Endometrial microvascular endothelial cells (primary cell): ENCODE results near the gene OMD. TPM values are rescaled to one million over a fixed set of nuclear protein-coding genes. Genes with fewer than 3 reads are reported as not detected.
"Not testable (repeated sequence)": the region's sequence is repeated elsewhere in the genome, so short reads cannot be mapped to it uniquely, and the experiment has no call there.

Experiments
- in situ Hi-C: cut with HindIII; loops from 2 replicates; pipeline ENCODE4 v1.10.0; 2017; ENCODE audit warnings: low sequenced_read_pairs, low pct_unique_long_range_greater_than_20kb; ENCODE audit errors: inconsistent ontology term
- total RNA-seq: library from RNA; depleted of rRNA; stranded (reverse); fragments of >200 nt; gene quantifications from one replicate; pipeline ENCODE4 v1.2.3, GENCODE V29; 2015; ENCODE audit errors: inconsistent ontology term

OMD gene
- total RNA-seq, 1 donor from 2014 or later, result not detected

DNA sequence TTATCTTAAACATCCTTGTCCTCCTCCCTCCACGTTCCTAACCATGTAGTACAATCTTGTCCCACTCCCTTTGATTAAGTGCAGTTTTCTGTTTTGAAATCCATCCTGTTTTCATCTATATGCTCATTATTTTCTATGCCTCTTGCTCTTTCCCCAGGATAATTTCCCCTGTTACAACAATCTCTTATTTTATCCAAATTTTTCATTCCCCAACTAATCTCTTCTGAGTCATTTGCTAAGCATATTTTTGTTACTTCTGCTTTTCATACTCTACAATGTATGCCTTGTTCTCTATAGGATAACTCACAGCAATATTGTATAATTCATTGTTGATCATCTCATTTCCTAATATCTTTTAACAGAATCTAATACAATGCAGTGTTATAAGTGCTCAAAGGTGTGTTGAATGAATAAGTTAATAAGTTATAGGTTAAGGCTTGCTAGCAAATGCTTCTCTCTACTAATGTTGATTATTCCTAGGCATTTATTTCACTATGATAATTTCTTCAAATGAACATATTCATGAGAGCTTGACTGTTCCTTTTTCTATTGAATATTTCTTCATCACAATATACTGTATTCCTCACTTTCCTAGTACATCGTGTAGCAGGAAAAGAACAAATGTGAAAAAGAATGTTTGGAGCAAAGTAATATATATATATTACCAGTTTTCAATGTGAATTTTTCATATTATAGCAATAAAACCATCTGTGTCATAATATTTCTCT is 1.5 kb downstream of the OMD start:
- in situ Hi-C loops, result no loop called here

DNA sequence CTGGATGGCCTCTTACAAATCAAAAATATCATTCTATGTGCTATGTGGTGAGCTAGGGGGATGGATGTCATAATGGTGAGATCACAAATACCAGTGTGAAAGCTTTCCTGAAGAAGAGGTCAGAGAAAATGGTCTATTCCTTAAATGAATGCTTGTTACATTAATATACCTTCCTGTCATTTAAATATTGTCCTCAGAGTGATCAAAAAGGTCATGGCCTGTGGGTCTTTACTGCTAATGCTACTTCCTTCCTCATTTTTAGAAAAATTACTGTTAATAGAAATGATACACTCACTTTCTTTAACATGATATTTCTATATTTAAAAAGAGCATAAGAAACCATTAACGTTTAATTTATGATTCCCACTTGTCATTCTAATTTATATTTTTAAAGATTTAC is 9.7 kb downstream of the OMD start:
- in situ Hi-C loops, result no loop called here

DNA sequence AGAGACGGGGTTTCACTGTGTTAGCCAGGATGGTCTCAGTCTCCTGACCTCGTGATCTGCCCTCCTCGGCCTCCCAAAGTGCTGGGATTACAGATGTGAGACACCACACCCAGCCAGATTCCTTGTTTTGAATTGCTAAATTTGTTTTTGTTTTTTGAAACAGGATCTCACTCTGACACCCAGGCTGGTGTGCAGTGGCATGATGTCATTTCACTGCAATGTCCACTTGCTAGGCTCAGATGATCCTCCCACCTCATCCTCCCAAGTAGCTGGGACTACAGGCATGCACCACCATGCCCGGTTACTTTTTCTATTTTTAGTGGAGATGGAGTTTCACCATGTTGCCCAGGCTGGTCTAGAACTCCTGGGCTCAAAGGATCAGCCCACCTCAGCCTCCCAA is 13.1 kb downstream of the OMD start:
- in situ Hi-C loops, result not testable (repeated sequence)

DNA sequence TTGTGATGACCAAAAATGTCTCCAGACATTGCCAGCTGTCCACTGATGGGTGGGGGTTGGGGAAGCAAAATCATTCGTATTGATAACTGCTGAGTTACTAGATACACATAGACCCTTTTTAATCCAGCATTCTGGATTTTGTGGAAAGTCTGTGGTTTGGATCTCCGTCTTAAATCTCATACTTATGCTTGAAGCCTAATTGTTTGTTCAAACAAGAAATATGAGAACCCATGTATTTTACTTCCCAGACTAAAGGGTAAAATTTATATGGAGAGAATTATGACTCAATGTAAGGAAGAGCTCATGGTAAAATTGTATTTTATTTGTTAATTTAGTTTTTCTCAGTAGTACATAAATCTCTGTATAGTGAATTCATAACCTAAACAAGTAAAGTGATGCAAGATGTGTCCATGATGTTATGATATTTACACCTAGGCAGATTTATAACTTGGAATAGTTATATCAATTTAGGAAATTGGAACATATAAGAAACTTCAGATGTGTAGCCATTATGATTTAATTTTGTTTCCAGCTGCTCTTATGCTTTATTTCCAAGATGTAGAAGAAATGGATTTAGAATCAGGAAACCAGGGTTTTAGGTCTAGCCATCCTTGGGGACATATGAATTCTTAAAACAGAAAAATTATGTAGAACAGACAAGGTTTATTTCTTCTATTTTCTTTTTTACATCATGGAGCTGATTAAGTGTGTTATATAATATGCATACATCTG is 15.4 kb downstream of the OMD start:
- in situ Hi-C loops, result no loop called here

DNA sequence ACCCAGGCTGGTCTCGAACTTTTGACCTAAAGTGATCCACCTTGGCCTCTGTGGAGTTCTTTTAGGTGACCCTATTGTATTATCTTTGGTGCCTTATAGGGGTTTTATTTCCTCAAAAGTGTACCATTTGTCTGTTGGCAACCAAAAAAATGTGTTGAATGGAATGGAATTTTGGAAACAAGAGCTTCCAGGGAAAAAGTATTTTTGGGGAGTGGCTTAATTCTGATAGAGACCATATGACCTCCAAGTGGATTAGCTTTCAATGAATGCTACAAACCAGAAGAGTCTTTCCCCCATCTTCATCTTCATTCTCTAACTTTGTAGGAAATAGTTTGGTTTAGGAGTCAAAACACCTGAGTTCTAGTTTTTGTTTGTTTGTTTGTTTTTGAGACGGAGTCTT is 16.5 kb downstream of the OMD start:
- in situ Hi-C loops, result no loop called here

DNA sequence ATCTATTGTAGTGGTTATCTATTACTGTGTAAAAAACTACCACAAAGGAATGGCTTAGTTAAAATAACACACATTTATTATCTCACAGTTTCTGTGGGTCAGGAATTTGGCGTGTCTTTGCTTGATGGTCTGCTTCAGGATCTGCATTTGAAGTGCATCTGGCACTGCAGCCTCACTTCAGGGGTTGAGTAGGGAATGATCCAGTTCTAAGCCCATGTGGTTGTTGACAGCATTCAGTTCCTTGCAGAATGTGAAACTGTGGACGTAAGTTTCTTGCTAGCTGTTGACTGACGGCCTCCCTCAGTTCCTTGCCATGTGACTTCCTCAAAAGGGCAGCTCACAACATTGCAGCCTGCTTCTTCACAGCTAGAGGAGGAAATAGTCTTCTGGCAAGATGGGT is 17.8 kb downstream of the OMD start:
- in situ Hi-C loops, result no loop called here

DNA sequence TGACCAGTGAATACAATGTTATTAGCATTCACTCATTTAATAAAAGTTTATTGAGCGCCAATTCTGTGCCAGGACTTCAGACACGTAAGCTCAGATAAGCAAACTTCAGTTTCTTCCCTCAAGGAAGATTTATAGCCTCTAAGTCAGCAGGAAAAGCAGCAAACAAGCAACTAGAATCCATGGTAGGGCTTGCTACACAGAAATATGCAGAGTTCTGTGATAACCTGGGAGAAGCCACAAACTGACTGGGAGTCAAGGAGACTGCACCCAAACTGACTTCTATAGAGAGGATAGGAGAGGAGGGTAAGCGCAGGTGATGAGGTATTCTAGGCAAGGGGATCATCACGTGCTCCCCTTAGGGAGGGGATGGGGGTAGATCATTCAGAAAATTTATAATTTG is 18.5 kb downstream of the OMD start:
- in situ Hi-C loops, result no loop called here

DNA sequence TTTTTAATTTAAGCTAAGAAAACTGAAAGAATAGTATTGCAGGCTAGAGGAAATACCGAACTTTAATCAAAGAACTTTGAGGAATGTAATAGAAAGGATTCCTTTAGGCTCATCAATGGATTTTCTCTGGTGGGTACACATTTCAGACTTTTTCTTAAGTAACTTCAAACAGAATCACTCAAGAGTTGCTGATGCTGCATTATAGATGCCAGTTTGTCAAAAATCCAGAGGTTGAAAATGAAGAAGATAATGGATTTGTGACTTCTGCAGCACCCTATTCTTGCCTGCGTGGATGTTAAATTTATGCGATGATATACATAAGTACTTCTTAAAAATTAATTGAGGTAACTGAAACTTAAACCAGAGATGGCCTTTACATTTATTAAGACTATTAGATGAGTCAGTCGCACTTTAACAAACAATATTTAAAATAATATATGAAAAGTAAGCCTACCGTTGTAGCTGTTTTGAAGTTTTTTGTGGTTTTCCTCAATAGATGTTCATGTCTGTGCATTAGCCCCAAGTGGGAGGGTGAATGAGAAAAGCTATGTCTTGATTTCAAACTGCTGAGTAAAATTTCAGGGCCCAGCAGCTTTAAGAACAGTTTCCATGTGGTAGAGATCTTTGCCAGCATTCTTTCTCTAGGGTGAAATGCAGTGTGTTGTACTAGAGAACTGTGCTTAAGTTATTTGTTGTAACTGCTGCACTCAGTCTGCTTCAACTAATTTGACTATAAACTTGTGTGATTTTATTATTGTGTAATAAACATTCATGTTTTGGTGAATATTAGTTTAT is 20.0 kb downstream of the OMD start, which contains the start of gene OGN:
TSS of gene OGN (minus strand) at position 537 of the 795 bp plus-strand sequence. CDS start 1,171 bp downstream, outside the sequence.
- in situ Hi-C loops, result no loop called here

DNA sequence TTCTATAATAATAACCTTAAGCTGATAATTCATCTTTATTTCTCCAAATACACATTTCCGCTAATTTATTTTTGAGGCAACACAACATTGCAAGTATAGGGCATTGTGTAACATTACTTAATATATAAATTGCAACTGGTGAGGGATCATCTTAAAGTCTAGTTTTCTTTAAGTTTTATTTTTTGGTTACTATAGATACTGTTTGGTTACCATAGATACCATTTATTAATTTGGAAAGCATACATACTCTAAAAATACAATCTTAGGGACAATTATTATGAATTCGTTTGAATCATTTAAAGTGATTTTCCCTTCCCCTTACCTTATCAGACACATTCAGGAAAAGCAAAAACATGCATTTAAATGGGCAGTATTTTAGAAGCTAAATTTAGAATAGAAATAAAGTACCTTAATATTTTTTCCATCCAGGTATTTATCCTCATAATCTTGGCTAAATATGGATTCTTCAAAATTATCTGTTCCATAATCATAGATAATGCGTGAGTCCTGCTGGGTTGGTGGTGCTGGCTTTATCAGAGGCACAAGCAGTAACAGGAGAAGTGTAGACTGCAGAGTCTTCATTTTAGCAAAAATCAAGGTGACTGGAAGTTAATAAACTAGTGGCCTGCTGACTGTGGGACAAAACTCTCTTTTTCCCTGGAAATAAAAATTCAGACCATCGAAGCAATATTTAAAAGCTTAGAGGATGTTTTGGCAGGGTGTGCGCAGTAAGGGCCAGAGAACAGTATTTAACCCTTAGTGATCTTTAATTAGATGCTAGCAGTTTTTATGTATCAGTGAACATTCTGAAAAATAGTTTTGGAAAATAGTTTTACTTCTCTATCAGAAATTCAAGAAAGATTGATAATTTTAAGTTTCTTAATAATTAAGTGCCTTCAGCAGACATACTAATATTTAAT is 21.2 kb downstream of the OMD start:
- in situ Hi-C loops, result no loop called here

DNA sequence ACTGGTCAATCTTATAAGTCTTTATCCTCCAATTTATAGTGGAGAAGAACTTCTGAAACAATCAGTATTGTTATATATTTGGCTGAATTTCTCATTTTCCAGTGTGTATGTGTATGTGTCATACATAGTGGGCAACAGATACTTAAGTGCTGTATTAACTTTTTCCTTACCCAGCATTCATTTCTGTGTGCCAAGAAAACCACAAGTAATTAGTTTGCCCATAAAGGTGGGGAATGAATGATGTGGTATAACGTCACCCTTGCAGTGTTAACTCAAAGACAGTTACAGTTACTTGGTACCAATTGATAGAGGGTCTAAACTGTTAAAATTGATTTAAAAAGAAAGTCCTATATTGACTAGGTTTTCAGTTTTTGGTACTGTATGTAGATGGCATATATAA is 21.9 kb downstream of the OMD start:
- in situ Hi-C loops, result no loop called here

DNA sequence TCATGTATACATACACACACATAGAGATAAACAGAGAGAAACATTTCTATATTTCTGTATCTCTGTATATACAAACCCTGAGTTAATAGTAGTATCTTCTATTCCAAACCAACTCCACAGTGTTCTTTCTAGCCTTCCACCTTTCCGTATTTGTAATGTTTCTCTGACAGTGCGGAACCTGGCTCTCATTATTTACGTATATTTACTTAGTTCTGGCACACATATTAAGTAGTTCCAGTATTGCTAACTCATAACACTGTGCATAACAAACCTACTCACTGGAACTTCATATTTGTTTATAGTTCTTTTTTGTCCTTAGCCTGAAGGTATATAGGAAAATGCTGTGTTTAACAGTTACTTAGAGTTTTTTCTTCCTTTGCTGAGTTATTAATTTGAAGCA is 26.4 kb downstream of the OMD start:
- in situ Hi-C loops, result no loop called here

DNA sequence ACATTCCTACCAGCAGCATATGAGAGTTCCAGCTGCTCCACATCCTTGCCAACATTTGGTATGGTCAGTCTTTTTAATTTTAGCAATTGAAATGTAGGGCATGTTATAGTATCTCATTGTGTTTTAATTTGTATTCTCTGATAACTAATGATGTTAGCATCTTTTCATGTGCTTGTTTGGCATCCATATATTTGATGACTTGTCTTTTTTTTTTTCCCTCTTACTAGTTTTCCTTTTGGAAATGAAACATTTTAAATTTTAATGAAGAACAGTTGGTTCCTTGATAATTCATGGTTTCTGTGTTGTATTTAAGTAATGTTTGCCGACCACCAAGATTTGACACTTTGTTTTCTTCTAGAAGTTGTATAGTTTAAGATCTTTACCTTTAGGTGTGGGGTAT is 28.7 kb downstream of the OMD start:
- in situ Hi-C loops, result no loop called here

DNA sequence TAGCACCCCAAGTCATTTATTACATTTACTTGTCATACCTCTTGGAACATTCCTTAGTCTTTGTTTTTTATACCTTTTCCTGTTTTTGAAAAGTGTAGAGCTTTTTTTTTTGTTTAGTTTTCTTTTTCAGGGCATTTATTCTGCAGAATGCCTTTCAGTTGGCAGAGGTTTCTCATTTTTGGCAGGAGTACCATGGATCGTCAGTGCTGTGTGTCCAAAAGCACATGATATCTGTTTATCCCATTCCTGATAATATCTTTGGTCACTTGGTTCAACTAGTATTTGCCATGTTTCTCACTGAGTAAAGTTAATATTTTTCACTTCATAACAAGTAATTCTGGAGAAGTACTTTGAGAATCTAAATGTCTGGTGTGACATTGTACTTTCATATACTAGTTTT is 30.6 kb downstream of the OMD start:
- in situ Hi-C loops, result no loop called here

DNA sequence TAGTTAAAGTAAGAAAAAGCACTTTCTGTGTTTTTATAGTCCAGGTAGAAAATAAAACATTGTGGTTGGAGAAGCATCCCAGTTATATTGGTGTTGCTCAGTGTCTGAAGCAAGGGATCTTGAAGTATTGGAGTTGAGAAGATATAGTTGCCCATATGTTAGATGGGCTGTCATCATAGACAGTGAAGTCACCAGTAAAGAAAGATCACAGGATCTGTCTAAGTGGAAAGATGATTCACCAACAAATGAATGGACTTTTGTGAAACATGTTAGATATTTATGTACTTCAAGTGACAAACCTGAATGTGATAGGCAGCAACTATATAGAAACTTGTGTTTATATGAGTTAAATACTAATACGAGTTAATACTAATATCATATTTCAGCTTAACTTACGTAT is 31.6 kb downstream of the OMD start:
- in situ Hi-C loops, result no loop called here

DNA sequence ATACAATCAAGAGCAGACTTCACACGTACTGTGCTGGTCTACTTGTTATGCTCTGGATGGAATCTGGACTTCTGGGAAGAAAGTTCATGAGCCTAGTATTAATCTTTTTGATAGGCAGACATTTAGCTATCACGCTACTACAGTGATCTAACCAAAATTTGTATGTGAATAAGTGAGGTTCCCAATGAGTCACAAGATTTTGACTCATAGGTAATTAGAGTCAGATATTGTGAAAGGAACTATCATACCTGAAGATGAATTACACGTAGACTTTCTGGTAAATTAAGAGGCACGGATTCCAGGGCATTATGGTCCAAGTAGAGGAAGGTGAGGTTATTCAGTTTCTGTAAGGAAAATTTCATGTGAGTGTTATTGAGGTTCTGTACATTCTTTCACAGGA is 38.3 kb downstream of the OMD start:
- in situ Hi-C loops, result no loop called here

DNA sequence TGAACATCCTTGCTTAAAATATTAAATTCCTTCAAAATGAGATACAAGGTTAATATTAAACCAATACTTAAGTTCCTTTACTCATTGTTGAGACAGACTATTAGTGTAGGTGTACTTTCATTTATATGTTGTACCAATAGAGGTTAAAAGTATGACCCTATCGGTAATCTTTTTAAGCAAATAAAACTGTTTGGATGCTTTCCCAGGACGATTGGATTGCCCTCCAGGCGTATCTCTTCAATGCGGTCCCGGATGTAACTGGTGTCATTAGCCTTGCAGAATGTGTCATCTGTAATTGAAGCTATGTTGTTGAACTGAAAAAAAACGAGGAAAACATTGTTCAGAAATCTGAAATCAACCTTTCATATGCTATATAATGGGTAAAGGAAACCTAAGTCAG is 38.8 kb downstream of the OMD start:
- in situ Hi-C loops, result no loop called here

DNA sequence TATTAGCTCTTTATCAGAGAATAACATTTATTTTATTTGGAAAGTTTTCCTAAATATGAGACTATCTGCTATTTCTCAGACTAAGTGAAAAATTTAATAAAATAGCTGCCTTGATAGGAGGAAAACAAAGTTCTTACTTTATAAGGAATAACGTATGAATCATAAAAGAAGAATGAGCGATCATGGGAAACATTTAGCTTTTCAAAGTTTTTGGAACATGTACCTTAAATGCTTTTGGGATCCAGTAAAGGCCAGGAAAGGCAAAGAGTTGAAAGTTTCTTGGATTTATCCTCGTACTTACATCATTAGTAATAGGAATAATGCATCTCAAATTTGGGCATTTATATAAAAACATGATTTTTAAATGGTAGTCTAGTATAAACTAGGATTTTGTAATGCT is 39.3 kb downstream of the OMD start:
- in situ Hi-C loops, result no loop called here

DNA sequence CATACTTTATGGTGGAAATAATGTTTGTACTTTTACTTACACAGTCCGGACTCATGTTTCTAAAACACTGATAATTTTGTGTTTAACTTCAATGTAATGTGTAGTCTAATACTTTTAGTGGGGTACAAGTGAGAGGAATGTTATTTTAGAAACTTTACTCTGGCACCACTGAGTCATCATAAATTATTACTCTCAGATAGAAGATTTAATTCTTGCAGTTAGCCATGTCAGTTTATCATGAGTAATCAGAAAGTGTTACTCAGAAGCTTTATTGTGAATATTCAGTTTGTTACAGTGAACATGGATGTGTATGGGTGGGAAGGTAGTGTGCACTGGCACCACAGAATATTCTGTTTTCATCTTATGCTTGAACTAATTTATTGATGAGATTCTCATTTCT is 39.9 kb downstream of the OMD start:
- in situ Hi-C loops, result no loop called here

DNA sequence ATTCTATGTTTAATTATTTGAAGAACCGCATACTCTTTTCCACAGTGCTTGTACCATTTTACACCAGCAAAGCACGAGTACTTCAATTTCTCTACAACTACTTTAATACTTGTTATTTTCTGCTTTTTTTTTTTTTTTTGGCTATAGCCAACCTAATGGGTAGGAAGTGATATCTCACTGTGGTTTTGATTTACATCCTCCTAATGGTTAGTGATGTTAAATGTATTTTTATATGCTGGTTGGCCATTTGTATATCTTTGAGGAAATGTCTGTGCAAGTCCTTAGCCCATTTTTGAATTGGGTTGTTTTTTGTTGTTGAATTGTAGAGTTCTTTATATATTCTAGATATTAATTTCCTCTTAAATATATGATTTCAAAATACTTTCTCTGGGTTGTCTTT is 42.5 kb downstream of the OMD start:
- in situ Hi-C loops, result no loop called here
